VCaP (cell line): ENCODE data around the gene PPEF2.

ENCODE experiments used
- H3K27ac ChIP-seq: fragments of 450-650 bp; 2 replicates; pipeline ENCODE4 v1.5.1; 2017
- CTCF ChIP-seq: fragments of 450-650 bp; conservative IDR thresholded peaks from 2 replicates; pipeline ENCODE4 v1.5.1; 2017; ENCODE audit warnings: mild to moderate bottlenecking, moderate library complexity

PPEF2 gene

GRCh38 chr4:75848171-75848760, 54.0 kb downstream of the PPEF2 start:
- peak overlapping the region; percentile 3; the same call in 1 of the 2 replicates for H3K27ac ChIP-seq
- TF ChIP-seq CTCF = peak; percentile 95

- TF ChIP-seq CTCF = no peak
- no peak overlapping the region for H3K27ac ChIP-seq
These were observed 56.3 kb downstream of the PPEF2 start for GRCh38 chr4:75845992-75846391.

- no peak for TF ChIP-seq CTCF
- no peak overlapping the region for H3K27ac ChIP-seq
These were observed 58.0 kb downstream of the PPEF2 start for GRCh38 chr4:75844151-75844662.

- H3K27ac ChIP-seq = no peak overlapping the region
- TF ChIP-seq CTCF = no peak
These were observed 58.7 kb downstream of the PPEF2 start for GRCh38 chr4:75843596-75843995.

GRCh38 chr4:75841641-75842520, 60.4 kb downstream of the PPEF2 start:
- no peak for TF ChIP-seq CTCF
- no peak overlapping the region for H3K27ac ChIP-seq

- TF ChIP-seq CTCF = no peak
- H3K27ac ChIP-seq = no peak overlapping the region
These were observed 67.5 kb downstream of the PPEF2 start for GRCh38 chr4:75834772-75835154.

- TF ChIP-seq CTCF = no peak
- no peak overlapping the region for H3K27ac ChIP-seq
These were observed 68.0 kb downstream of the PPEF2 start for GRCh38 chr4:75834095-75834771.
